HG02798 (cell line): ENCODE measurements around the gene HOGA1.
A peak's percentile ranks its signal among the peaks of the same experiment; 100 is the strongest.

Experiments used
- ATAC-seq: cut with Tn5 transposase; IDR thresholded peaks from one replicate; pipeline ENCODE4 v1.9.1; 2021; ENCODE audit warnings: mild to moderate bottlenecking; ENCODE audit not compliant: unreplicated experiment, poor library complexity

HOGA1 gene

GRCh38 chr10:97584060-97584797 lies at the start of gene HOGA1:
TSS of gene HOGA1 (plus strand) at chr10:97584389. CDS start at chr10:97584704, 315 bp downstream.
- ATAC-seq = peak; percentile 79

DNA sequence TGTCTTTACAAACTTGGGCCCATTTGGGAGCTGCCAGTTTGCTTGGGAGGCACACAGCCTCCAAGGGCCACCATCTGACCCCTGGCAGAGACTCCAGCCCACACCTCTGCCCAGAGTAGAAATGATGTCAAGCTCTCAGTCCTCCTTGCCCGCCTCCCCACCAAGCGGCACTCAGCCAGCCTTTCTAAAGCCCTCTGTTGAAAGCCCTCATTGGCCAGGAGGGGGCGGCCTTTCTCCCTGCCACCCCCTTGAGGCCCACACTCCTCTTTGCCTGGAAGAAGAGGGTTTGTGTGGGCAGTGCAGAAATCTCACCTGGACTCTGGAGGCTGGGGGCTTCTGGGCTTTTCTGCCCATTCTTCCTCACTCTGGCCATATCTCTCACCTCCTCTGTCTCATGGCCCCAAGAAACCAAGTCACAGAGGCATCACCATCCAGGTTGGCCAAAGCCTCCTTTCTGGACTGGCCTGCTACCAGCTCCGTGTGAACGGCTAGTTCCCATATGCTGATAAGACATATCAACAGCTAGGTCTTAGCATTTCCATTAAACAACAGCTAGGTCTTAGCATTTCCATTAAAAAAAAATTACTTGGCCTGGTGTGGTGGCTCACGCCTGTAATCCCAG lies 49.3 kb upstream of the HOGA1 start:
- ATAC-seq = peak; percentile 48

DNA sequence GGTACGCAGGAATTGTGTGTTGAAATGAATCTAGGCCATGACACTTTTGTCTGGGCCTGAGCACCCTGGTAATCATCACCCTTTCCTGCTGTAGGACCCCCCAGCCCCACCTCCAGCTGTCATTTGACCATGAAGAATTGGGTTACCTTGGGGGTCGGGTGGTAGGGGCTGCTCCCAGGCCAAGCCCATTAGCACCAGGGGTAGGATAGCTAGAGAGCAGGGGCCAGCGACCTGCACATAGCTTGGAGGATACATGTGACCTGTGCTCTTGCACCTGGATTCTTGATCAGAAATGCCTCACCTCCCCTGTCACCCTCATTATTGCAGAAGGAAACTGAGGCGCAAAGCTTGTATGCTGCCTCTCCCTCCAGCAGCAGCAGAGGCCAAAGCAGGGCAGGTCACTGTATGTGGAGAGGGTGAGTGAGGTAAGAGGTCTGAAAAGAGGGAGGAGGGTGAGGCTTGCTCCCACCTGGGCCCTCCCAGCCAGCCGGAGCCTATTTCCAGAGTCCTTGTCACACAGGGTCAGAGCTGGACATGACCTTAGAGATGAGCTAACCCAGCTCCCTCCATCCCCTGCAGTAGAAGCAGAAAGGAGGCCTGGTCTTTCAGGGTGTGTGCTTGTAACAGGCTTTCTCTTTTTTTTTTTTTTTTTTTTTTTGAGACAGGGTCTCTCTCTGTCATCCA lies 46.9 kb upstream of the HOGA1 start:
- ATAC-seq = no peak

- no peak for ATAC-seq
Measured at GRCh38 chr10:97538411-97538810, 45.8 kb upstream of the HOGA1 start.

- no peak for ATAC-seq
Measured at GRCh38 chr10:97538839-97539238, 45.4 kb upstream of the HOGA1 start.

DNA sequence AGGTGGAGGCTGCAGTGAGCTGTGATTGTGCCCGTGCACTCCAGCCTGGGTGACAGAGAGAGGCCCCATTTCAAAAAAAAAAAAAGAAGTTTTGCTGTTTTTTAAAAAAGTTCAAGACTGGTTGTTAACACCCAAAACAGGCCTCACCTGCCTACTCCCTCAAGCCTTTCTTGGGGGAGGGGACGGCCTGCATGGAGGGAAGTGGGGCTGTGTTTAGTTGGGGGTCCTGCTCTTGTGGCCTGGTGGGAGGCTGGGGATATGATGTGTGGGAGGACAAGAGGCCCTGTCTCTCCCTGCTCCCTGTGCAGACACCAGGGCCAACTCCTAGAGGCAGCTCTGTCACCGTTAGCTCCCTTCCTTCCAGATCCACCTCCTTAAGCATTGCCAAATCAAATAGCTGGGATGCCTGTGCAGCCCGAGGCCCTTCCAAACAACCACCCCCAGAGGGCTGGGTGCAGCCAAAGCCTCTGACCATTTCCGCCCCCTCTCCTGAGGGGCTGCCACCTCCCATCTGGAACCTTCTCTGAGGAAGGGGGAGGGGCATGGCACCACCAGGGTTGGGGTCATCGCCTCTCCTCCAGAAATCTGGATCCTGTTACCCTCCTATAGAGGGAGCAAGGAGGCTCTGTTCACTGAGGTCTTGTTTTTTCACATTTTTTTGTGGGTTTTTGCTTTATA lies 44.5 kb upstream of the HOGA1 start:
- no peak for ATAC-seq

- no peak for ATAC-seq
Measured at GRCh38 chr10:97540669-97541500, 43.3 kb upstream of the HOGA1 start.

DNA sequence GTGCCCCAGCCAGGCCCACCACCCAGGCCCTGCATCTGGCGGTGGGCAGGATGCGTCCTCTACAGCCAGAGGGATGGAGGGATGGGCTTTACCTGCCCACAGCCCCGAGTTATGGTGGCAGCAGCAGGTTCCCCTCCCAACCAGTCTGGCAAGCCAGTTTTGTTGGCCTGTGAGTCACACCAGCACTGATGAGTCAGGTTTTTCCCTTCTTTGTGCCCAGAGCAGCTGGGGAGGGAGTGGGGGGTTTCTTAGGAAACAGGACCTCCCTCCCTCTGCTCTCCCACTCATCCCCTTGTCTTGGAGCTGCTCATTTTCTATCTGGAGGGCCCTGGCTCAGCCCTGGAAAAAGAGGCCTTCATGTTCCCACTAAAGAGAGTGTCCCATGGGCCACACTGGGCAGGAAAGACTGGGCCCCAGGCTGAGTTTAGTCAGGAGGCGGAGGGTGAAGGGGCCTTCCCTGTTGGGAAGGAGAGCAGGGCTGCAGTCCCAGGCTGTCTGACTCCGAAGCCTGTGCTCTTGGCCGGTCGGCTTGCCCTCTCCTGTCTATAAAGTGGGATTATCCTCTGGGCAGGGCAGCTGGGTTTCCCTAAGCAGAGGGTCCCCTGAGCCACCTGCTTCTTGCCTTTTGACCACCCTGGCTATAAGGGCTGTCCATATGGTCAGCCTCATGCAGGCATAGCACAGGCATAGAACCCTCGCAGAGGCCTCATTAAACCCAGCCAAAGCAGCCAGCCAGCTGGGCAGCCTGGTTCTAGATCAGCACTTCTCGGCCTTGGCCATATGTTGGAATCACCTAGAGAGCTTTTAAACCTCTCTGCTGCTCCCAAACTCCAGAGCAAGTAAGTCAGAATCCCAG lies 41.8 kb upstream of the HOGA1 start:
- ATAC-seq = no peak

- no peak for ATAC-seq
Measured at GRCh38 chr10:97543025-97543546, 41.1 kb upstream of the HOGA1 start.

DNA sequence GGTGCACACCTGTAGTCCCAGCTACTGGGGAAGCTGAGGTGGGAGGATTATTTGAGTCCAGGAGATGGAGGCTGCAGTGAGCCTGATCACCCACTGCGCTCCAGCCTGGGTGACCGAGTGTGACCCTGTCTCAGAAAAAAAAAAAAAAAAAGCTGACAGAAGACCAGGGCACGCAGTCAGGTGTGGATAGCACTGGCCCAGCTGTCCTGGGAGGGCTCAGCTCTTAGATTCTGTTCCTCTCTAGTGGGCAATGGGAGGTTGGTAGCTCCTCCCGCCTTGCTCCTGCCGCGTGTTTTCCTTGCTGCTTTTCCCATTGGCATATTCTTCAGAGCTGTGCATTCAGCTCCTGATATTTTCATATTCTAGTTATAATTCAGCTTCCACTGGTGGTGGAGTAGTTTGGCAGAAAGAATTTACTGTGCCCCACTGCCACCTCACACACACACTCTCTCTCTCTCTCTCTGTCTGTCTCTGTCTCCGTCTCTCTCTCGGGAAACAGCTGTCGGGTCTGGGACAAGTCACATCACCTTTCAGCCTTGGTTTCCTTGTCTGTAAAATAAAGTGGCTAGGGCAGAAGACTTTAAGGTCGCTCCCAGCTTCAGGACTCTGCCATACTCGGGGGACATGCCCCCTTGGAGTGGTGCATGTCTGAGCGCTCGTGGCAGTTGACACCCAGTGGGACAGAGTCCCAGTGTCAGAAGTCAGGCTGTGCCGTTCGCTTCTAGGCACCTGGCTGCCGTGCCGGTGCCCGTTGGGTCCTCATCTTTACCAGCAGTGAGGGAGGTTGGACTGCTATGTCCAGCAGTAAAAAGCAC lies 37.5 kb upstream of the HOGA1 start:
- no peak for ATAC-seq

DNA sequence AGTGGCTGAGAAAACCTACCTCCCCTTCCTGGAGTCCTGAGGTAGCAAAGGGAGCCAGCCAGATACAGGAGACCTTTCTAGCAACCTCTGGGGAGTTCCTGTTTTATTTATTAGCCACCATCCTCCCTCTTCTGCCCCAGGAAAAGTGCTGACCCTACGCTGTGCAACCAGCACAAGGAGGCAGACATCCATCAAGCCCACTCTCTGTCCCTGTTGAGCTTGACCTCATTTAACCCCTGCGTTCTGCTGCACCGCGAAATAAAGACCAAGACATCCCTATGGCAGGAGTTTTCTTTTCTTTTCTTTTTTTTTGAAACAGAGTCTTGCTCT lies 37.0 kb upstream of the HOGA1 start:
- no peak for ATAC-seq

DNA sequence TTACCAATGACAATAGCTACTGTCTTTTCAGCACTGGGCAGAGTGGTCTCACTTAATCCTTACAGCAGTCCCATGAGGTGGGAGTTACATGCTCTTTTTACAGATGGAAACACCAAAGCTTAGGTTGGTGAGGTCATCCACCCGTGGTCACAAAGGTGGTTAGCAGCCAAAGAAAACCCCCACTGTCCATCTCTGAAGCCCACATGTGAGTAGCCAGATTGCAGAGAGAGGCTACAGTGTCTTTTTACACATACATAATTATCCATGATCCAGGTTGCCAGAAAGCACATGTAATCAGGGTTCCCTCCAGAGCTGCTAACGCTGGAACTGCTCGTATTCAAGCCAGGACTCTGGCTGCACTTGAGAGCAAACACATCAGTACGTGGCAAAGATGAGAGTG lies 36.2 kb upstream of the HOGA1 start:
- no peak for ATAC-seq

DNA sequence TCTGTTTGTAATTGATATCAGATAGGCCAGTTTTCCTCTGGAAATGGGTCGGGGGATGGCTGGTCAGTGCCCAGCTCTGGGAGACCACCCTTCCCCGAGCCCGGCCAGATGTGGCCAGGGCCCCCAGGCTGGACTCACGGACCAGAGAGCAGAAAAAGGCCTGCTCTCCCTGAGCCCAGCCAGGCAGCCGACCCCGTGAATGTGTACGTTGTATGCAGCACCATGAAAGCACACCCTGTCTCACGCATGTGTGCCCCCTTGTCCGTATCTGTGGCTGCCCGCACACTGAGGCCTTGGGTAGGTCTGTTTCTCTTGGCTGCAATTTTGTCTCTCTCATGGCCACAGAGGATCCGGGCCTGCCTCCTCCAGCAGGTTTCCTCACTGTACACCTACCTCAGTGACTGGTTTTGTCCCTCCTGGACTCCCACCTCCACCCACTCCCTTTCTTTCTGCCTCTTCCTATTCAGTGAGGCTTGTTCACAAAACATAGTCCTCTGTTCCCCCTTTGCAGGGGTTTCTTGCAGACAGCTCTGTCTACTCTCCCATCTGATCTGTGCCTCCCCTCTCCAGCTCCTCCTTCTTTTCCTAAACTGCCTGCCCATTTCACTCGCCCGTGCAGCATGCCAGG lies 35.2 kb upstream of the HOGA1 start:
- ATAC-seq = no peak

DNA sequence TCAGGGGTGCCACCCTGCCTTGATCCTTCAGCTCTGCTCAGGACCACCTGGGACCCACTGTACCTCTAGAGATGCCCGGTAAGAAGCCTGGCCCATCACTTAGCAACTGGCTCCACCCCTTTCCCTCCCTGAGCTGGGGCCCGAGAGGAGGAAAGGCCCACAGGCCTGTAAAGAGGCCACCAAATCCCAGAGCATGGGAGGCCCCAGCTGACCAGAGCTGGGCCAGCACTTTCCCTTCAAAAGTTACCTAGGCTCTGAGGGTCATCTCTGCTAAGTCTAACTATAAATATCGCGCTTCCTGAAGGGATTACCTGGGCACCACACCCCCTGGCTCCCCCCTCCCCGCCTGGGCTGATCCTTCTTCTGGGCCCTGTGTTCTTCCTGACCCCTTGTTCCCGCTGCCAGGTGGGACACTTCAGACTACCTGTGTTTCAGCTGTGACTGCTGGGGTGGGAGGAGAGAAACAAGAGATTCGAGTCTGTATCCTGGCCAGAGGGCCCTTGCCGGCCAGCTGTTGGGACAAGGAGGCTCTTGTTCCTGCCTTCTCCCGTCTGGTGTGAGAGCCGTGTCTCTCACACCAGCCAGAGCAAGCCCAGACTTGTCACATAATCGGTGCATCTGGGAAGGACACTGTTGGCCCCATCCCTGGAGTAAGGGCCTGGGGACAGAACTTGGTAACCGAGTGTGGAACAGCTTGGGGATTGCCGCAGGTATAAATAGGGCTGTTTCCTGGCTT lies 34.4 kb upstream of the HOGA1 start:
- ATAC-seq = no peak

DNA sequence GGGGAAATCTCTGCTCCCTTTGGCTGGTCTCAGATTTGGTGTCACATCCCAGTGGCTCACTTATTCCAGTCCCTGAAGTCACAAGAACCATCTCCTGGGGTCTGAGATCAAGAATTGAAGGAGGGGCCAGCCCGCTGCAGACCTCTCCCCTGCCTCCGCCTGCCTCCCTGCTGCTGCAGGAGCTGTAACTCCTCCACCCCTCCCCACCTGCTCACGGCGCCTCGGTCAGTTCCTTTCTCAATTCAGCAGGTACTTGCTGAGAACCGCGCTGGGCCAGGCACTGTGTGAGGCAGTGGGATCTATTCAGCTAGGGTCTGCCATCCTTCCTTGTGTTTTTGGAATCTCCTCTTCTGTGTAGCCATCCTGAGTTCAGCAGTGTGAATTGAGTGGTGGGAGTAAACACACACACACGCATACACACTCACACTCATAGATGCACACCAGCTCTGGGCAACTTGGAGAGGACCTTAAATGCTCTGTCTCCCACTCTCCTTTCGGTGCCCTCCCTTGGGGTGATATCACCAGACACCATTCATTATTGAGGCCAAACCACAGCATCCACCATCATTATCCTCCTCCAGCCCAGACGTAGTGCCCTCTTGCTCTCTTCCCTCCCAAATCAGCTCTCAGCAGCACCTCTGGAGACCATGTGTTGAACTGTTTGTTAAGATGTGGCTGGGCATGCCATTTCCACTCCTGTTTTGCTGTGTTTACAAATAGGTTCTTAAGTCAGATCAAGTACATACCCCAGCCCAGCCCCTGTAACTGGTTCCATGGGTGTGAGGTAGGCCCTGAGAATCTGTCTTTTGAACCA lies 33.6 kb upstream of the HOGA1 start:
- no peak for ATAC-seq

DNA sequence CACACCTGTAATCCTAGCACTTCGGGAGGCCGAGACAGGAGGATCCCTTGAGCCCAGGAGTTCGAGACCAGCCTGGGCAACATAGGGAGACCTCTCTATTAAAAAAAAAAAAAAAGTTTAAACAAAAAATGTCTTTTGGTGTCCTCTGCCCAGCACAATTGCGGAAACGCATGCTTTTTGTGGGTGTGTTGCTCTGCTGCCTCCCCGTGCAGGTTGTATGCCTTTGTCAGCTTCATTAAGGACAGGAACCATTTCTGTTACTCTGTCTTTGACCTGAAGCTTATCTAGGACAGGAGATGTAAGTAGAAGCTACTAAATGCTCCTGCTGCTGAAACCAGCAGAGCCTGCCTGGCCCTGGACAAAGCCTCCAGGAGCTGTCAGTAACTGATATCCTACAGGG lies 32.9 kb upstream of the HOGA1 start:
- ATAC-seq = no peak
